ENCODE results near the gene PSMG3.

PSMG3 gene

DNA sequence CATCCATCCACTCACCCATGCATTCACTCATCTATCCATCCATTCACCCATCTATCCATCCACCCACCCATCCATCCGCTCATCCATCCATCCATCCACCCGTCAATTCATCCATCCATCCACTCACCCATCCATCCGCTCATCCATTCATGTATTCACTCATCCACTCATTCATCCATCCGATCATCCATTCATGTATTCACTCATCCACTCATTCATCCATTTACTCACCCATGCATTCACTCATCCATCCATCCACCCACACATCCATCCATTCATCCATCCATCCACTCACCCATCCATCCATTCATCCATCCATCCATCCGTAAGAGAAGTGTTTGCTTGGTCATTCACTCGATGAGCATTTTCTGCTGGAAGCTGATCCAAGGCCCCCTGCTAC lies 8.7 kb upstream of the PSMG3 start:
- no peak for DNase-seq

DNA sequence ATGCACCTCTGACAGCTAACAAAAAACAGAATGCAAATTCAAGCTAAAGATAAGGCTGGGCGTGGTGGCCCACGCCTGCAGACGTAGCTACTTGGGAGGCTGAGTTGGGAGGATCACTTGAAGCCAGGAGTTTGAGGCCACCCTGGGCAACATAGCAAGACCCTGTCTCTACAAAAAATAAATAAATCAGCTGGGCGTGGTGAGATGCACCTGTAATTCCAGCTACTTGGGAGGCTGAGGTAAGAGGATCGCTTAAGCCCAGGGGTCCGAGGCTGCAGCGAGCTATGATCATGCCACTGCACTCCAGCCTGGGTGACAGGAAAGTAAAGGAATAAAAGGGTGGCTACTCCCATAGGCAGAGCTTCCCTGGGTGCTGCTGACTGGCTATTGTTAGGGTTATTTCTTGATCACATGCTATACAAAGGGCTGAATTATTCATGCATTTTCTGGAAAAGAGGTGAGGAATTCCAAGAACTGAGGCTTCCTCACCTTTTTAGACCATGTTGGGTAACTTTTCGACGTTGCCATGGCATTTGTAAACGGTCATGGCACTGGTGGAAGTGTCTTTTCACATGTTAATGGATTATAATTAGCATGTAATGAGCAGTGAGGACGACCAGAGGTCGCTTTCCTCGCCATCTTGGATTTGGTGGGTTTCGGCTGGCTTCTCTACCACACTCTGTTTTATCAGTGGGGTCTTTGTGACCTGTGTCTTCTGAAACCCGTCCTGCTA lies 6.9 kb upstream of the PSMG3 start:
- DNase-seq = no peak

DNA sequence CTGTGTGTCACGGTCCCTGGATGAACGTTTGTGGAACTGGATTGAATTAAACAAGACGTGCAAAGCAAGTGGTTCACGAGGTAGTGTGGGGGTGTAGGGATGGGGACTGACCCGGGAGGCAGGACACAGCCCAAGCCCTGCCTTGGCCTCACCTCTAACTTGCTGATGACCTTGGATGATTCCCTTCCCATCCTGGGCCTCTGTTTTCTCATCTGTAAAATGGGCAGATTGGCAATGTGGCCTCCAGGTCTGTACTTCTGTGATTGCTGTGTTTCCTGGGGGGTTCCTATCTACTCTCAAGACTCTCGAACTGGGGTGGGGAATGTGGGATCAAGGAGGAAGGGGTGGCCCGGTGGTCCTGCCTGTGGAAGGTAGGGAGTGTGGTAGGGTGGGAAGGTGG lies 6.0 kb upstream of the PSMG3 start:
- DNase-seq = no peak

DNA sequence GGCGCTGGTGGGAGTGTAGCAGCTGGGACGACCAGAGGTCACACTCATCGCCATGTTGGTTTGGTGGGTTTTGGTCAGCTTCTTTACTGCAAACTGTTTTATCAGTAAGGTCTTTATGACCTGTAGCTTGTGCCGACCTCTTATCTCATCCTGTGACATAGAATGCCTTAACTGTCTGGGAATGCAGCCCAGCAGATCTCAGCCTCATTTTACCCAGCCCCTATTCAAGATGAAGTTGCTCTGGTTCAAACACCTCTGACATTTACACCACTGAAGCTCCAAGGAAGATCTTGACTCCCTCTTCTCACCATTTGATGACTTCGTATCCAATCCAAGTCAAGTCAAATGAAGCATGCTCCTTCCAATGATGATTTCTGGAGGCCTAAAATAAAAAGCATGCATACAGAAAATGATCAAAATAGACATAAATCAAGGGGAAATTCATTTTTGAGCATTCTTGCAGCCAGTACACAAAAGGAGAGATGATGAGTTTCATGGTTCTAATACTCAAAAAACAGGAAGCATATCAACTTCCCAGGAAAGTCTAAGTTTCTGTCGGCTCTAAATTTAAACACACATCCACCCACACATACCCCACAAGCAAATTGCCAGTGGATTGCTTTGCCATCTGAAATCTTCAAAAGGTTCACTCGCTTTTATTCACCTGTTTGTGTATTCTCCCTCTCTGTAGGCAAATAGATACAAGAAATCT lies 2.4 kb upstream of the PSMG3 start:
- no peak for DNase-seq

GRCh38 chr7:1569440-1569832 lies 396 bp downstream of the PSMG3 start:
- DNase-seq = no peak

DNA sequence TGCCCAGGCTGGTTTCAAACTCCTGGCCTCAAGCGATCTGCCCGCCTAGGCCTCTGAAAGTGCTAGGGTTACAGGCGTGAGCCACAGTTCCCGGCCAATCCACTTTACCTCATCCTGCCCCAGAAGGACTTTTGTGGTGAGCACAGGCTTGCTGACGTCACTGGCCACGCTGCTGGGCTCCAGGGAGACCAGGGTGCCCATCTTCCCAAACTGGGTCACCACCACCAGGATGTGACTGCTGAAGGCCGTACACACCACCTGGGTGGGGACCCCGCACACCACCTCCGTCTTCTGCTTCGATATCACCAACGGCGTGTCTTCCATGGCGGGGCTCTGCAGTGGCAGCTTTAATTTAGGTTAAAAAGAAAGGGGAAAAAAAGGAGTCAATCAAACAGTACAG lies 816 bp downstream of the PSMG3 start:
- peak; percentile 63 for DNase-seq

DNA sequence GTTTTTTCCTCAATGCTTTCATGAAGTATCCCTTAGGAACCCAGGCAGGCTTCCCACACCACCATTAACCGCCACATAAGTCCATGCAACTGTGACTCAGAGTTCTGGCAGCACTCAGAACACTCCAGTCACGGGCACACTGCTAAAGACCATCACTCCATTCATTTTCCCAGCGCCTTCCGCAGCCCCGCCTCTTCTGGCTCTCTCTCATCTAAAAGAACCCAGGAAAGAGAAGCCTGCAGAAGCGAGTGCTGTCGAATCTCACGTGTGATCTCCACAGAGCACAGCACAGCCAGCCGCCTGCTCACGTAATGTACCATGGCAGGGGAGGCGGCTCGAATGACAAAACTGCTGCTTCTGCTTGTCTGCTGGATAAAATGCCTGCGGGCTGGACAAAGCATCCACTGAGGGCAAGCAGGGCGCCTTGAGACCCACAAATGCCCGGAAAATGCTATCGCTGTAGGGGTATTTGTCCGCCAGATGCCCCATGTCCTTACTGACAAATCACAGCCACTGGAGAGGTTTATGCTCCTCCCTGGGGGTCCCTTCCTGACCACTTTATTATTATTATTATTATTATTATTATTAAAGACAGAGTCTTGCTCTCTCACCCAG lies 1.8 kb downstream of the PSMG3 start:
- DNase-seq = no peak

GRCh38 chr7:1567049-1567771 lies 2.6 kb downstream of the PSMG3 start:
- DNase-seq = no peak

- no peak for DNase-seq
Observed at GRCh38 chr7:1566687-1567048, 3.2 kb downstream of the PSMG3 start.

- no peak for DNase-seq
Observed at GRCh38 chr7:1564603-1565022, 5.2 kb downstream of the PSMG3 start.

GRCh38 chr7:1563981-1564602 lies 5.7 kb downstream of the PSMG3 start:
- DNase-seq = no peak

DNA sequence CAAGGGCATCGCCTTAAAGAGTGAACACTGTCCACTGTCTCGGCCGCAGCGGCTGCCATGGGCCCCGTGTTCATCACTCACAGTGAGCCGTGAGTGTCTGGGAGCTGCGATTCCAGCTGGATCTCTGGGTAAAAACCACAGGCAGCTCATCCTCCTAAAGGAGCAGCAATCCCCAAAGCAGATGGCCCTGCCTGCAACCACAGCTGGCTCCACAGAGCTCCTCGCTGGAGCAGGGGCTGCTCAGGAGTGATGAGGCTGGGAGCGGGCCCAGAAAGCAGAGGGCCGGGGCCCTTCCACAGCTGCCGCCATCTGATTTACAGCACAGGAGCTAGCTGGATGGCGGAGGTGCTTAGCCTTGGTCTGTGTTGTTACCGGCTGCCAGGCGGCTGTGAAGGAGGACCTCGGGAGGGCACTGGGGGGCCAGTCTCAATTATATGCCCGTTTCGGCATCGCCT lies 7.2 kb downstream of the PSMG3 start:
- no peak for DNase-seq

- no peak for DNase-seq
Observed at GRCh38 chr7:1562116-1562515, 7.7 kb downstream of the PSMG3 start.

DNA sequence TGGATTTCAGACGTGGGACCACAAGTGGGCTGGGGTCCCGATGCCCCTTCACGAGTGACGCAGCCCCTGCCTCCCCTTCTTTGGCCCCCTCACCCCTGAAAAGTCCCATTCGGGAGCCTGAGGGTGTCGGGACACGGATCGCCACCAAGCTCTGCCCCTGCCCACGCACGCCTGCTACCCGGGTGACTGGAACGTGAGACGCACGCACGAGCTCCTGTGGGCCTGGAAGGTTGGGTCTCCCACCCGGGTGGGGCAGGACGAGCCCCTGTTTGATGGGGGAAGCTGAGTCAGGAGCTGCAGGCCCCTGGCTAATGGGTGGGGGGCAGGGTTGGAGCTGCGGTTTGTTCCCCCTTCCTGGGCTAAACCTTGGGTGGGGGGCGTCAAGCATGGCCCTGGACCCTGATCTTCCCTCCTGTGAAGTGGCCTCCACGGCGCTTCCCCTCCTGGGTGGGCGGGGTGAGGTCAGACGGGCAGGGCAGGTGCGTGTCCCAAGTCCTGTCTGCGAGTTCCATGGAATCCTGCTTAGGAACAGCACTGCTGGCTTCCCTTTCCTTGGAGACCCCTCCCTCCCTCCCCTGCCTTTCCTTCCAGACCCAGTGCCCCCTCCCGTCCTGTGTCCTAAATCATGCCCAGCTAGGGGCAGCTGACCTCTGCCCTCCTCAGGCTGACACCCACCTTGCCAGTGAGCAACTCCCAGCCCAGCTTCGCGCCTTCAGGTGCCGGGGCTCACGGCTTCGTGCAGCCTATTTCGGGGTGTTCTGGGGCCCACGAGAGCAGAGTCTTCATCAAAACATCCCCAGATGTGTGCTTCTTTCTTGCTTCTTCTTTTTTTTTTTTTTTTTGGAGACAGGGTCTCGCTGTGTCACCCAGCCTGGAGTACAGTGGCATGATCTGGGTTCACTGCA lies 8.5 kb downstream of the PSMG3 start:
- DNase-seq = no peak

DNA sequence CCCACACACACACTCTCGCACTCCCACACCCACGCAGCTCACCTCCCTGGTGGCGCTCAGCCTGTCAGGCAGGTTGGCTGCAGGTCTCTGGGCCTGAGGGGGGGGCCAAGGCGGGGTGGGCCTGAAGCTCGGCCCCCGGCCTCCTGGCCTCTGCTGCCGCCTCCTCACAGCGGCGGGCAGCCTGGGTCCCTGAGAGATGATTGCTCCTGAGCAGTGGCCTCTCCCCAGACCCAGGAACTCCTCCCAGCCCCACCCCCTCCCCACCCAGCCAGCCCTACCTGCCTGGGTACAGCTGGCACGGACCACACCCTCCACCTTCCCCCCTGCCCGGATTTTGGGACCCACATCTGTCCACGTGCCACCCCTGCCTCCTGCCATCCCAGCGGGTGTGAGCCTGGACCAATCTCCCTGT lies 9.2 kb downstream of the PSMG3 start:
- DNase-seq = no peak

DNA sequence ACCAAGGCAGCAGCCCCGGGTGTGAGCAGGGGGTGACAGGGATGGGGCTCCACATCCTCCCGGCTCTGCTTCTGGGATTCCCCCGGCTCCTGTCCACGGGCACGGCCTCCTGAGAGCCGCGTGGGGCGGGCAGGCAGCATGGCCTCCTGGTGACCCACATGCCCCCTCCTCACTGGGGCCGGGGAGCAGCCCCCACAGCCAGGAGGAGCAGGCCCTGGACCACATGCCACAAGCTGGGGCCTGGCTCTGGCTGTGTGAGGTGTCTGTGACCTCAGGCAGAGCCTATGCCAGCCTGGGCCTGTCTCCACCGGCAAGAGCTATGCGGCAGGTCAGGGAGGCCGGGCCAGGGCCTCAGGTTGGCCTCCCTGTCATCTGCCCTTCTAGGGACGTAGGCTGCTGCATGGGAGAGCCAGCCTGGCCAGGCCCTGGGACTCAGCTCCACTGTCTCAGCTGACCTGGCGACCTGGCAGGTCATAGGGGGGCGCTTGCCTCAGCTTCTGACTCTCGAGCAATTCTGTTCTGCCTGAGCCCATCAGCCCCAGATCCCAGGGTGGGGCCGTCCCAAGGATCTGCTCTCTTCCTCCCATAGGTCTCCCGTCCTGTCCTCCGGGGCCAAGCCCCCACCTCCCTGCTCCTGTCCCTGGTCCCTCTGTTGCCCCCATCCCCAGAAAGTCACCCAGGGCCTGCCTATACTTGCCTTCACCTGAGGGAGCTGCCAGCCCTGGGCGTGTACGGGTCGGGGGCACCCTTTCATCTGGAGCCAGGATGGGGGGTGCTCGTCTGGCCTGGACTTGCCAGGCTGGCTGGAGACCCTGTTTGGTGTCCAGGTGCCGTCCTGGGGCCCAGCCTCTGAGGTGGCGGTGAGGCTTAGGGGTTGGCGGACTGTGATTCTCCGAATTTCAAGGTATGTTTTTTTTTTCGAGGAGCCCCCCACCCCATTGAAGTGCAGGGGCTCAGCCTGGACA lies 9.9 kb downstream of the PSMG3 start:
- no peak for DNase-seq

- no peak for DNase-seq
Observed at GRCh38 chr7:1558841-1559625, 10.8 kb downstream of the PSMG3 start.

DNA sequence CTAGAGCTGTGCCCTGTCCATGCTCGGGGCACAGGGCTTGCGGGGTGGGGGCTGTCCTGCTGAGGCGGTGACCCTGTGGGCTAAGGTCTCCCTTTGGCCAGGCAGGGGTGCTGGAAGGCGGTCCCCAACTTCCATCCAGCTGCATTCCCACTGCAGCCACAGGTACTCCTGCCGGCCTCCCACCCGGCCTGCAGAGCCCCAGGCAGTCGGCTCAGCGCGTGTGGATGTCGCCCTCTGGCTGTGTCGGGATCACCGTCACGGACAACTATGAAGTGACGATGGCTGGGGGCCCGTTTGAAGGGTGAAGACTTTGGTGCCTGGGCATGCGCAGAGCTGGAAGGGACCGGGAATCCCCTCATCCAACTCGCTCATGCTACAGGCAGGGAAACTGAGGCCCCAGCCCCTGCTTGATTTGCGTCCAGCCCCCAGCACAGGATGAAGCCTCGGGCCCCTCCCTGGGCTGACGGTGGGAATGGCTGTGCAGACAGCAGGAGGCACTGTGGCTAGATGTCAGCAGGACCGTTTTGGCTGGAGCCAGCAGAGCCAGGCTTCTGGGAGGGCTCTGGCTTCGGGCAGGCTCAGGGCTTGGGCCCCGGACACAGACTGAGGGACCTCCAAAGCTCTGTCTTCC lies 11.5 kb downstream of the PSMG3 start:
- no peak for DNase-seq

GRCh38 chr7:1557771-1558170 lies 12.1 kb downstream of the PSMG3 start:
- no peak for DNase-seq
